ENCODE measurements around the gene ZFHX3. TPM values are rescaled to one million over a fixed set of nuclear protein-coding genes. Genes with fewer than 3 reads are reported as not detected.

The ZFHX3 gene
- total and polyA plus RNA-seq, 2 donors (not counting 1 experiment from before 2014, with no cell fraction given): 4.7 to 7.3 TPM

- Histone ChIP-seq H3K4me1 (ENCODE audit: control insufficient read depth, extremely low read depth, insufficient read depth, low read length) (peaks cover 9% of the 10 kb centered on the region), H3K4me3 (replicated peaks in 1 of 4; ENCODE audit: control extremely low read depth in 1 of 4, insufficient read depth in 1 of 4, low read depth in 3 of 4, low read length in 4 of 4) (no peak overlapping the region), H3K27me3 (ENCODE audit: control insufficient read depth, insufficient read depth, low read length) (no peaks in the 10 kb centered on the region), H3K9ac (ENCODE audit: insufficient read depth, low read length) (no peak overlapping the region), H3K27ac (ENCODE audit: insufficient read depth, low read length) (no peak overlapping the region), H2AFZ (ENCODE audit: low read length) (no peak overlapping the region), H3K9me3 (ENCODE audit: control insufficient read depth, insufficient read depth, low read depth, low read length) (no peaks in the 10 kb centered on the region), H4K20me1 (ENCODE audit: control insufficient read depth, extremely low read depth, insufficient read depth, low read length) (no peaks in the 10 kb centered on the region), H3K79me2 (ENCODE audit: control insufficient read depth, insufficient read depth, low read length) (peaks cover 15% of the 10 kb centered on the region), H3K4me2 (ENCODE audit: extremely low read depth, insufficient read depth, low read length) (no peak overlapping the region), H3K36me3 (ENCODE audit: control insufficient read depth, insufficient read depth, low read length) (peaks cover under 1% of the 10 kb centered on the region)
- no peak for DNase-seq (ENCODE audit: low read depth in 2 of 2)
- TF ChIP-seq CTCF (conservative IDR thresholded peaks at IDR 0.05 in 1 of 2, IDR thresholded peaks at IDR 0.05 in 1 of 2; ENCODE audit: low read depth in 1 of 2, low read length in 2 of 2) (no peak), EZH2 (IDR thresholded peaks at IDR 0.05; ENCODE audit: low read length, missing control alignments) (no peak)
These were observed 150.2 kb downstream of the ZFHX3 start for GRCh38 chr16:72897707-72898106.

- no peak for DNase-seq (ENCODE audit: low read depth in 2 of 2)
- H3K27ac ChIP-seq (ENCODE audit: insufficient read depth, low read length): no peak overlapping the region
- H3K4me2 ChIP-seq (ENCODE audit: extremely low read depth, insufficient read depth, low read length): peak overlapping the region; percentile 56
- H4K20me1 ChIP-seq (ENCODE audit: control insufficient read depth, extremely low read depth, insufficient read depth, low read length): no peaks in the 10 kb centered on the region
- peaks cover 18% of the 10 kb centered on the region for H3K79me2 ChIP-seq (ENCODE audit: control insufficient read depth, insufficient read depth, low read length)
- no peaks in the 10 kb centered on the region for H3K9me3 ChIP-seq (ENCODE audit: control insufficient read depth, insufficient read depth, low read depth, low read length)
- H3K4me1 ChIP-seq (ENCODE audit: control insufficient read depth, extremely low read depth, insufficient read depth, low read length): peaks cover 9% of the 10 kb centered on the region
- H3K36me3 ChIP-seq (ENCODE audit: control insufficient read depth, insufficient read depth, low read length): peaks cover 2% of the 10 kb centered on the region
- no peak overlapping the region for H3K9ac ChIP-seq (ENCODE audit: insufficient read depth, low read length)
- no peak overlapping the region for H2AFZ ChIP-seq (ENCODE audit: low read length)
- no peaks in the 10 kb centered on the region for H3K27me3 ChIP-seq (ENCODE audit: control insufficient read depth, insufficient read depth, low read length)
- TF ChIP-seq EZH2 (IDR thresholded peaks at IDR 0.05; ENCODE audit: low read length, missing control alignments) (no peak), CTCF (conservative IDR thresholded peaks at IDR 0.05 in 1 of 2, IDR thresholded peaks at IDR 0.05 in 1 of 2; ENCODE audit: low read depth in 1 of 2, low read length in 2 of 2) (no peak)
- H3K4me3 ChIP-seq (replicated peaks in 1 of 4; ENCODE audit: control extremely low read depth in 1 of 4, insufficient read depth in 1 of 4, low read depth in 3 of 4, low read length in 4 of 4): peak overlapping the region in 1 of 4 experiments; percentile 23
These were observed 151.3 kb downstream of the ZFHX3 start for GRCh38 chr16:72896485-72897118.

GRCh38 chr16:72895951-72896350 lies 152.0 kb downstream of the ZFHX3 start:
- Histone ChIP-seq H4K20me1 (ENCODE audit: control insufficient read depth, extremely low read depth, insufficient read depth, low read length) (no peaks in the 10 kb centered on the region), H3K4me1 (ENCODE audit: control insufficient read depth, extremely low read depth, insufficient read depth, low read length) (peaks cover 9% of the 10 kb centered on the region), H3K4me3 (replicated peaks in 1 of 4; ENCODE audit: control extremely low read depth in 1 of 4, insufficient read depth in 1 of 4, low read depth in 3 of 4, low read length in 4 of 4) (peak overlapping the region in 1 of 4 experiments; percentile 23), H3K27me3 (ENCODE audit: control insufficient read depth, insufficient read depth, low read length) (no peaks in the 10 kb centered on the region), H3K9ac (ENCODE audit: insufficient read depth, low read length) (no peak overlapping the region), H3K4me2 (ENCODE audit: extremely low read depth, insufficient read depth, low read length) (peak overlapping the region; percentile 56), H3K9me3 (ENCODE audit: control insufficient read depth, insufficient read depth, low read depth, low read length) (no peaks in the 10 kb centered on the region), H3K36me3 (ENCODE audit: control insufficient read depth, insufficient read depth, low read length) (peaks cover 2% of the 10 kb centered on the region), H3K27ac (ENCODE audit: insufficient read depth, low read length) (no peak overlapping the region), H2AFZ (ENCODE audit: low read length) (no peak overlapping the region), H3K79me2 (ENCODE audit: control insufficient read depth, insufficient read depth, low read length) (peaks cover 23% of the 10 kb centered on the region)
- DNase-seq (ENCODE audit: low read depth in 2 of 2): no peak
- no peak for TF ChIP-seq CTCF (conservative IDR thresholded peaks at IDR 0.05 in 1 of 2, IDR thresholded peaks at IDR 0.05 in 1 of 2; ENCODE audit: low read depth in 1 of 2, low read length in 2 of 2)

All from fibroblast of lung (primary cell).